GM21529 (cell line): Measurements from ENCODE around the gene ANKRD13B.

Source experiments
- ATAC-seq: cut with Tn5 transposase; IDR thresholded peaks from one replicate; pipeline ENCODE4 v1.9.1; 2021; ENCODE audit not compliant: unreplicated experiment

ANKRD13B gene

DNA sequence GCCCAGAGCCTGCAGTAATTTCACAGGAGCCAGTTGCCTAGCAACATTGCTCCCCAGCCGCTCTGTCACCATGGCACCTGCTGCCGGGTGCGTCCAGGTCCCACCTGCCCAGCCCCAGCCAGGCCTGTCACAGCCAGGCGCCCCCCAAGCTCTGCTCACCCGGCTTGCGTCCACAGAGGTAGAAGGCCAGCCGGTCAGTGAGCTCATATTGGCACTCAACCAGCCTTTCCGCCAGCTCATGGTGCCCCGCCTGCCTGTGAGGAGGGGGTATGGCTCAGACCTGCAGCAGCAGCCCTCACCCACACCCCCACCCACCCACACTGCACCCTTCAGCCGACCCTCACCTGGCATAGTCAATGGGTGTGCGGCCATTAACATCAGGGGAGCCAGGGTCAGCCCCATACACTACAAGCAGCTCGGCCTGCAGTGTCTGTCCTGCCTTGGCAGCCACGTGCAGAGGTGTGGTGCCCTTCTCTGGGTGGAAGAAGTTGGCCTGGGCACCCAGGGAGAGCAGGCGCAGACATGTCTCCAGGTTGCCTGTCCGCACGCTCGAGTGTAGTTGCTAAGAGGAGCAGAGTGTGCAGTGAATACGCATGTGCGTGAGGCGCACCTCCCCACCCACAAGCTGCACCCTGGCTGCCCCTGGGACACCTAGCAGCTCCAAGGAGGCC, 11.2 kb upstream of the ANKRD13B start:
- no peak for ATAC-seq

DNA sequence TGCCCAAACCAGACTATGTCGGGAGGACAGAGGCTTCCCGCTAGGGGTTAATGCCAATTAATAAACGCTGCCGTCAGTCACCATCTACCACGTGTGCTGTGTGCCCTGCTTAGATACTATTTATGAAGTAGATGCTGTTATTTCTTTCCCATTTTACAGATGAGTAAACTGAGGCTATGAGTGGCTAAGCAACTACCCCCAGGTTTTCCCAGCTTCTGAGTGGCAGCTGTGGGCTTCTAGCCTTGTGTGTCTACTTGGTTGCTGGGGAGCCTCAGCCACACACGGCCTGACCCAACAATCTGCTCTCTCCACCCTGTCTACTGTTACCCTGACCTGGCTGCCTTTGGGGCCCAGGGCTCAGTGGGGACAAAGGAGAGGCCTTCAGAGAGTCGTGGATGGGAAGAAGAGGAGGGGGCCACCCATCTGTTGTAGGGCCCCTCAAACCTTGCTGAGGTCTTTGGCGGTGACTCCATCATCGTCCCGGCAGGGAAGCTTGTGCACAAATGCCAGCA, 10.6 kb upstream of the ANKRD13B start:
- ATAC-seq: no peak

DNA sequence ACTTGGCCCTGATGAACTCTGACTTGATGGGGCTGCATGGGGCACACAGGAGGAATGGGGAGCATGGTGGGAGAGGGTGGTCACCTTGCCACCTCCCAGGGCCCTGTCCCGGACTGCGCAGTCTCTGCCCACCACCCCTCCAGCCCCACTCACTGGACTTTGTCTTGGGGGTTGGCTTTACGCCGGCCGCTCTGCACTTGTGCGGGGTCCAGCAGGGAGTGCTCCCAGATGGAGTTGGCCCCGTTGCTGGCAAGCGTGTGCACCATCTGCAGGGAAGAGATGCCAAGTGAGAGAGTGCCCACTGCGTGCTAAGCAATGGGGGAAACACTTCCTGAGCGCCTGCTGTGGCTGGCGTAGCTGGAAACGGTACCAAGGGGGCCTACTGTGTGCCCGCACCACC, 10.2 kb upstream of the ANKRD13B start:
- ATAC-seq: no peak

DNA sequence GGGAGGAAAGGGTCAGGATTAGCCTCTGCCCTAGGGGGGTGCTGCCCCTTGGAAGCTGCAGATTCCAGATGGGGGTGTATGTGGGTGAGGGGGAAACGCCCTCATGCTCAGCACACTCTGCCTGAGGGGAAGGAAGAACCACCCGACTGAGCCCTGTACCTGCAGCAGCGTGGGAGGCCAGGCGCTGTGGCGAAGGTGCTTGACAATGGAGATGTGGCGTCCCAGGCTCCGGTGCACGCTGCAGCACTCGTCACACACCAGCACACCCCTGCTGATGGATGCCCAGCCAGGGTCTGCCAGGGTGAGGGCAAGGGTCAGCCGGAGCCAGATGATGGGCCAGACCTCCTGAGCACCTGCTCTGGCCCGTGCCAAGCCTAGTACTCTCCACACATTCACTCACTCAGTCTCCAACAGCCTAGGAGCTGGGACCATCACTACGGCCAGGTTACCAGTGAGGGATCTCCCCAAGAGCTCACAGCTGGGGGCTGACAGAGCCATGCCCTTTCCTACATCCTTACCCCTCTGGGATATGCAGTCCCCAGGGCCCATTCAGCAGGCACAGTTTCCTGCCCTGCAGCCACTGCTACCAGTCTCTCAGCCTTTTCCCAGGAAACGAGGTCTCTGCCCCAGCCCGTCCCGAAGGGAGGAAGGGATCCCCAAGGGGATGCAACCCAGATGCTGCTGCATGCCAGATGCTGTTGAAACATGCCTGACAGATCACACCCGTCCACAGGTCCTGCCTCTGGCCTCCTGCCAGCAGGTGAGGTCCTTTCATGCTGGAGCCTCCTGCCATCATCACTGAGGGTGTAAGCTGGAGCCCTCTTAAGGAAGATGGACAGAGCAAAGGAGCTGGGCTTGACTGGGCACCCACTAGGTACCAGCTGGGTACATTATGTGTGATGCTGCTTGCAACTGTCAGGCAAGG, 9.3 kb upstream of the ANKRD13B start:
- ATAC-seq: no peak

DNA sequence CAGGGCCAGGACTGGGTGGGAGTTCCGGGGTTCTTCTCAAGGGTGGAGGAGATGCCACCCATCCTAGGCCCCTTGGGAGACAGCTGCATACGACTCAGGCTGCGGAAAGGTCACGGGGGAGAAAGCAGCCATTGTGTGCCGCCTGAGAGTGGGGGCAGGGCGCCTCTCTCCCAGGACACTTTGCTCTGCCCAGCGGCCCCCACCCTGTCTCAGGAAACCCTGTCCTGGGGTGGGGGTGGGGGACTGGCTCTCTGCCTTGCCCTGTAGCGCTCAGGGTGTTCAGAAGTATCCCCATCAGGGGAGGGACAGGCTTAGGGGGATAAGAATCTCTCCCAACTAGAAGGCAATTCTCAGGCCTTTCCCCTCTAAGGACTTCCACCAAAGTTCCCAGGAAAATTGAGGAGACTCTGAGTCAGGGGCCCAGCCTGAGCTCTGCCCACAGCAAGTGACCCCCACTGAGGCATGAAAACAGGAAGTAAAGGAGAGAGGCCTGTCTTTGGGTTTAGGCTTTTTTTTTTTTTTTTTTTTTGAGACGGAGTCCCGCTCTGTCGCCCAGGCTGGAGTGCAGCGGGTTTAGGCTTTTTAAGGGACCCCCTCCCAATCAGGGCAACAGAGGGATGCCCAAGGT, 8.4 kb upstream of the ANKRD13B start:
- no peak for ATAC-seq

DNA sequence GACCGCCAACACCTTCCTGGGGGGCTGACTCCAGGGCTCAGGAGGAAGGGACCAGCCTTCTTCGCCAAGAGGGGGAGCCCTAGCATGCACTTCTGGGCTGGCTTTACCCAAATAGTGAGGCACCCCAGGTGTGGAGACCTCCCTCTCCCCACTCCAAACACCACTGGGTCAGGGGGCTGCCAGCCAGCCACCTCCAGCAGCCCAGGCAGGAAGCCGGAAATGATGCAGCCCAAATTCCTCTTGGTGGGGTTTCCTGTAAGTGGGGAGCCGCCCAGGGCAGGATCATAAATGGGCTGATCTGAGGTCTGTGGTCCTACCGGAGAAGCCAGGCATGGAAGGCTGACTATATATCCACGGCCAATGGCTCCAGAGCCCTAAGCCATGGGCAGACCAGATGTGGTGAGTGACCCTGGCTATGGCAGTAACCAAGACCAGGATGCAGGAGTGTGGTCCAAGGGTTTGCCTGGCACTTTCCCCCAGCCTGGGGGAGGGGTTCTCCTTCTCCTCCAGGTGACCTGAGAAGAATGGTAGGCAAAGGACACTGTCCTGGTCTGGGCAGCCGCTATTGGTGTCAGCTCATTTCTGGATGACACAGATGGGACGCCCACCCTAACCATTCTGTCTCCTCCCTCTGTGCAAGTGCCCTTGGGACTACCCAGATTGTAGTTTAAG, 7.7 kb upstream of the ANKRD13B start:
- ATAC-seq: no peak

DNA sequence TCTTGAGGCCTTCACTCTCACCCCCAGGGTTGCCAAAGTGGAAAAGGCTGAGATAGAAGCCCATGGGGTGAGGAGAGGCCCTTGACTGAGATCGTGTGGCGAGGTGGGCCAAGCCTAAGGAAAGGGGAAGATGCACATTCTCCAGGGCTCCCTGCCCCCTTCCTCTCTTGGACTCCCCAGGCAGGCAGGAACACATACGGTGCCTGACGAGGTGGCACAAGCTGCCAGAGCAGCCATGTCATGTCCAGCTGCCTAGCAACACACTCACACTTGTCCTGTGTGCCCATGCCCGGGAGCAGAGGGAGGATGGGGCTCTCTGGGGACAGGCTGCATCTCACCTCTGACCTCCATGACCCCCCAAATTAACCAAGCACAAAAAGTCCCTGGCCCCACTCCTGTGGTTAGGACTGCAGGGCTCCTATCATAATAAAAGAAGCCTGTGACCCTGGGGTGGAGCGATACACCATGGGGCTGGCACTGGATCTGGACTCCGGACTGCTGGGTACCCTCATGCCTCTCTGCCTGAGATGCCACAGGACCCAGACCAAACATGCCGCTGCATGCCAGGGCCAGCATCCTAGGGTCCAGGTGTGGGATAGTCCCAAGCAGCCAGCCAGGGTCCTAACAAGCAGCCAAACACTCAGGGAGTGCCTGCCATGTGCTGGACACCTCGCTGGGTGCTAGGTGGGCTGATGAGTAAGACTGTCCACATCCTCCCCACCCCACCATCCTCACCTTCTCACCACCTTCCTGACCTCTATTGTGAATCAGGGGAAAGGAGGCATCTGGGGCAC, 6.1 kb upstream of the ANKRD13B start:
- no peak for ATAC-seq

DNA sequence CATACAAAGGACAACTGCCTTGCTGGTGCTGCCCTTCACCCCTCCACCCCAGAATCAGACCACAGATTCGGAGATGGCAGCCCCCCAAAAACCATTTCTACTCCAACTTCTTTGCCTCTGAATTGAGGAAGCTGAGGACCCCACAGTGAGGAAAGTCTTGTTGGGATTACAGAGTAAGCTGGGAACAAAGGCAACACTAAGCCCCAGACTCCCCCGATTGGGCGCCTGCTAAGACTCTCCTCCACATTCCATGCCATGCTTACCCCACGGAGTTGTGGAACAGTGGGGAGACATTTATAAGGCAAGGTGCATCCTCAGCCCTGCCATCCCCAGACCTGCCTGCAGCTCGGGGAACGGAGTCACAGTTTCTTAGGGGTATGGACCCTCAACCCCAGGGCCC, 5.3 kb upstream of the ANKRD13B start:
- no peak for ATAC-seq

DNA sequence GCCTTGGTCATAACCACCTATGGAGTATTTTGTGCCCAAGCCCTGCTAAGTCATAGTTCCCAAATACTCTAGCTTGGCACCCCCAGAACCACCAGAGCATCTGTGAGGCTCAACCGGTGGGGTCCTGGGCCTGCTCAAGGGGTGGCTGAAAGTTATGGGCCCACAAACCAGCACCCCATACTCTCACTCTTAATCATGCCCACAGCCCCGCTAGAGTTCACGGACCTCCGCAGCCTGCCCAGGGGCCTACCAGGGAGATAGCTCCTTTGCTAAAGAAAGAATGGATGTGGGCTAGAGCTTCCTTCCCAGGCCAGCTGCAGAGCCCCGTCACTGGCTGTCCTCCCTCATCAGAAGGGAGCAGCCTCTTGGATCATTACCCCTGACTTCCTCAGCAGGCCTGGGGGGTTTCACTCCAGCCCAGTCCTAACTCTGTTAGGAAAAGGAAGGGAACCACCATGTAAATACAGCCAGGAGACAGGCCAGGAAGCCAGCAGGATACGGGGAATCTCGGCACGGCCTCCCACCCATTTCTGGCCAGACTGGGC, 4.8 kb upstream of the ANKRD13B start:
- ATAC-seq: no peak

DNA sequence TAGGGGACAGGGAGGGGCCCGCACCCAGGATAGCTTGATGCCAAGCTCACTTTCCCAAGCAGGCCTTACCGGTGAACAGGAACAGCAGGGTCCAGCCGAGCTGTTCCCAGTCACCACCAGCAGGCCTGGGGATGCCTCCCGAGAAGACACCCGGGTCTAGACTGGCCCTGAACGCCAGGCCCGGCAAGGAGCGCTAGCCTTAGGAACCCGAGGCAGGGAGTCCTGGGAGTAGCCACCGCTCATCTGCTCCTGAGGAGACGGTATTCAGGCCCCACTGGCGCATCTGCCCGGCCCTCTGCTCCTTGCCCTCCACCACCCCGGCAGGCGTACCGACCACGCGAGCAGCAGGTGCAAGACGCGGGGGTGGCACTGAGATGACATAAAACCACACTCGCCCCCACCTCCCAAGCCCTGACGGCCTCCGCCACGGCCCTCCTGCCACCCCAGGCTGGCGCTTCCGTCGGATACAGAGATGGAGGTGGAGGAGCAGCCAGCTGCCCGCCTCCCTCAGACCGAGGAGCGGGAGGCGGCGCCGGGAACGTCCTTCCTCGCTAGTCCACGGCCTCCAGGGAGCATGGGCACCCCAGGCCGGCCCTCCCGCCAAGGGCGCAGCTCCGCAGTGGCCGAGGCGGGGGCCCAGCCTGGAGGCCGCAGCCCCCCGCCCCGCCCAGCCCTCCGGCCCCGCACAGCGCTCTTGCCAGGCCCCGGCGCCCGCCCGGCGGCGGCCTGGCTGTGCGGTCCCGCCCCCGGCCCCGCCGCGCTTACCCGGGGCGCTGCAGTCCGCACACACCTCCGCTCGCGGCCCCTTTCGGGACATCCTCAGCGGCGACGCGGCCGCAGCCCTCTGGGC, 4.1 kb upstream of the ANKRD13B start:
- peak; percentile 11 for ATAC-seq

DNA sequence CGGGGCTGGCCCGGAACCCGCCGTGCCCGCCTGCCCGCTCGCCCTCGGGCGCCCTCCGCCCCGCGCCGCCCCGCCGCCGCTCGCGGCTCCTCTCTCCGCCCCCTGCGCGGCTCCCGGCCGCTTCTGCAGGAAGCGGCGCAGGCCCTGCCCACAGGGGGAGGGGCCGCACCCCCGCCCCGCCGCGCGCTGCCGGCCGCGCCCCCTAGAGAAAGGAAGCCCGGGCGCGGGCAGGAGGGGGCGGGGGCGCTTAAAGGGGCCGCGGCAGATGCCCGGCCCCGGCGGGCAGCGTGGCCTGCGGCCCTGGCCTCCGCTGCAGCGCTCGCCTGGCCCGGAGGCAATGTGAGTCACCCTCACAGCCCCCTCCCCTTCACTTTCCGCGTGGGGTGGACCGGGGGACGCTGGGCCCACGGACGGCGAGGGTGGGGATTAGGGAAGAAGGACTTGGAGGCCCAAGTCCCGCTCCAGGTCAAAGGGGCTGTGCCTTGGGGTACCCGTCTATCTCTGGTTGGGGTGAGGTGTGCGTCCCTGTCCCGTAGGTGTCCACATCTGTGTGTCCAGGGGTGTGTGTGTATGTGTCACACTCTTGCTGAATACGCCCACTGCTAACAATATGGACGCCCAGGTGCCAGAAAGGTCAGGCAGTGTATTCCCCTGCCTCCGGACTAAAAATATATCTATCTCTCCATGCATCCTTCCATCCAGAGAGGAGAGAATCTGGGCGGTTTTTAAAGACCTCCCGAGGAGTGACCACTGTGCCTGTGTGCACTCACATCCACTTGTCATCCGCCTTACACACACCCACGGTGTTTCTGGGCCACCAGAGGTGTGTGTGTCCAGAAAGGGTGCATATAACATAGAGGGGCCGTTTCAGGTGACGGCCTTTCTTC, 3.2 kb upstream of the ANKRD13B start, which contains the start of gene GIT1:
Gene GIT1, minus strand, starts transcription at position 125 of the 887 bp plus-strand sequence. CDS start 270 bp downstream, outside the sequence.
- peak; percentile 50 for ATAC-seq

DNA sequence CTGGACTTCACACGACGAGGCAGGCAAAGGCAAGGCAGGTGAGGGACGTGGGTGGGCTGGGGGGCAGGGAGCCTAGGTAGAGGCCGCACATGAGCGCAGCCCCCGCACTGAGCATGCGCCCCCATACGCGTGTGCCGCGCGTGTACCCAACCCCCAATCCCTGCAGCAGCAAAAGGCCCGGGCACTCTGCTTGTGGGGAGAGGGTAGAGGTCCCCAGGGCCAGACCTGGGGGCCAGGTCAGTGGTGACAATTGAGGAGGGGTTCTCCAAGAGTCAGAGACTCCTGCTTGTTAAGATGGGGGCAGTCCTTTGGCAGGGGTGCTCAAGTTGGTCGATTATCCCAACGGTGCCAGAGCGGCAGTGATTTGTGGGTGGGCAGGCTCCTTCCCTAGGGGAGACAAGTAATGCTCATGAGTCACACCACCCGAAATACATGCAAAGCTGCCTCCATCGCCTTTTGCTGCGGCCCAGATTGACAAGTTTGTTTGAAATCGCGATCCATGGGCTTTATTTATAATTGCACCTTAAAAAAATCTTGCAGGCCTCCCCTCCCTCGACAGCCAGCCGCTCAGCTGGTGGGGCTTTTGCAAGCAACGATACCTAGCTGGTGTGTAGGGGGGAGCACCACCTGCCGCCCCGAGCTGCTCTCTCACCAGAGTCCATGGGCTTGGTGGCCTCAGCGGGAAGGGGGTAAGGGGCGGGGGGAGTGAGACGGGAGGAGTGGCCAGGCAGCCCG, 2.4 kb upstream of the ANKRD13B start:
- no peak for ATAC-seq

DNA sequence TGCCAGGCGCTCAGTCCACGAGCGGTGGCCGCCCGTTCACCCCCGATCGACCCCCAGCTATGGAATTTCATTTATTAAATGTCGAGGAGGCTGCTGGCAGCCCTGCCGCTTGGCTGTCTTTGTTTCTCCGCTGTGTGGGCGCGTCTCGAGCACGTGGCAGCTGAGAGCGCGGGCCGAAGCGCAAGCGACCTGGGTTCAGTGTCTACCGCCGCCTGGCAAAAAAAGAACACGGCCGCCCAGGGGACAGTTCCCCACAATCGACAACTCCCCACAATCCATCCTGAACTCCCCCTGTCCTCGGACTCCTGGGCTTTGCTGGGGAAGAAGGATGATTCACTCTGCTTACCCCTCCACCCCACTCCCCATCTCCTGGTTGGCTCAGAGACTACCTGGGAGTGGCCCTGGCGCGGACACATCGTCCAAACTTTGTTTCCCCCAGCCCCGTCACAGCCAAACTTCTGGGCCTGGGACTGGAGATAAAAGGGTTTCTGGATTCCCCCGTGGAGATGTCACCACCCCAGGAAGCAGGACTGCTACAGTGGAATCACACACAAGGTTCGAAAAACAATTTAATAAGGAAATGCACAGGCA, 1.7 kb upstream of the ANKRD13B start:
- no peak for ATAC-seq

DNA sequence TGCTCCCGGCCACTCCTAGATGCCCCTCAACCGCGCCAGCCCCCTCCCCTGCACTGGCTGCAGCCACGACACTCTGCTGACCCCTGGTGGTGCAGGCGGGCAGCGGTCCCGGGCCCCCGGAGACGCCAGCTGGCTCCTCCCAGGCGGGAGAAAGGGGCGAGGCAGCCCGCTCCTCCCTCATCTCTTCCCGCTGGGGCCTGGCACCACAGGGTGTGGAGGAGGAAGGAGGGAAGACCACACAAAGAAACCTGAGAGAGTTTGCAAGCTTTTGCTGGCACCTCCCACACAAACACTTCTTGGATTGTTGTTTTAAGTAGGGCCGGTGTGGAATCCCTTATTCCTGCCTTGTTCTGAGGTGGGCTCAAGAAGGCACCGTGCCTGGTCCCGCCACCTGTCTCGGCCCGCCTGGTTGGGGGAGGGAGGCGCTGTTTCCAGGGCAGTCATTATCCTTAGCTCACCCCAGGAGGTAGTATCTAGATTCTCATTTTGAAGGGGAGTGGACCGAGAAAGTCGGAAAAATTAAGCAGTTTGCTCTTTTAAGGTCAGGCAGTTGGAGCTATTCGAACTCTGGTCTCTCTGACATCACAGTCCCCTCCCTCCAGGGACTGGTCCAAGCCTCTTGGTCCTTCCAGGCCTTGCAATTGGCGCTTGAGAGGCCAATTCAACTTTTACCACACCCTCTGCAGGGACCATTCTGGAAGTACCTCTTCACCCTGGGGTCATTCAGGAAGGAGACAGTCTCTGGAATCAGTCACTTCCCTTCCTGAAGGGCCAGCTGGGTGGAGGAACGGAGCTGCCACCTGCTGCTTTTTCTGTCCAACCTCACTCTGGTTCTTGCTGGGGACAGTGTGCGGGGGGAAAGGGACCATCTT, 959 bp upstream of the ANKRD13B start:
- ATAC-seq: peak; percentile 27

DNA sequence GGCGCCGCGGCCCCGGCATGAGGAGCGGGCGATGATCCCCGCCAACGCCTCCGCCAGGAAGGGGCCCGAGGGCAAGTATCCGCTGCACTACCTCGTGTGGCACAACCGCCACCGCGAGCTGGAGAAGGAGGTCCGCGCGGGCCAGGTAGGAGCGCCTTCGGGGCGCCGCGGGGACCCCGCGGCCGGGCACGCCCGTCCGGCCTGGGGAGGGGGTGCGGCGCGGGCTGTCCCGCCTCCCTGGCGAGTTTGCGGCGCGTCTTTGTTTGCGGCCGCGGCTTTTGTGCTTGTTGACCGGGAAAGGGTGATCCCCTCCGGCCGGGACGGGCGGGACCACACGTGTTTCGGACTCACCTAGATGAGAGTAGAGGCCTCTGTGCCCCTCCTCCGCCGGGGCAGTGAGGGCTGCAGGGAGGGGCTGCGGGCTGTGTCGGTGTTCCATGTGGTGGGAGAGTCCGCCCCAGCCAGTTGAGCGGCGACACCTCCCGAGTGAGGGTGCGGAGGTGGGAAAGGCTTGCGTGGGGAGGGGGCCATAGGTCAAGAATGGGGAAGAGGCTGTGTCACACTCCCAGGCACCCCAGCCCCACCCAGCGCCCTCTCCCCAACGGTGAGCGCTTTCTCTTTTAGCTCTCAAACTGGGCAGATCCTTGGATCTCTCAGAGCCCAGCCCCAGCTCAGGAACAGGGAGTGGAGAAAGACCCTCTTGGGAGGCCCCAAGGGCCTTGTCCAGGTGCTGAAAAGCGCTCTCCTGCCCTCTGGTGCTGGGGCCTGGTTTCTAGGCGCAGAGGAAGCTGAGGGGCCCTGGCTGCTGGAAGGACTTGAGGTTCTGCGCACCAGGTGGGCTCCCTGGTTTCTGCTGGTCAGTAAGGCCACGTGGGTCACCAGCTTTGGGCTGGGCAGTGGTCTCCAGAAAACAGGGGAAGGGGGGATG, 923 bp downstream of the ANKRD13B start:
- no peak for ATAC-seq
